GM13977 (cell line): Measurements from ENCODE around the gene FBXL17.

Source experiments
- DNase-seq: peaks from one replicate; pipeline ENCODE4 v3.0.0; 2012; ENCODE audit warnings: low spot score
- CTCF ChIP-seq: IDR thresholded peaks from 2 replicates; pipeline ENCODE4 v1.5.1; 2012; ENCODE audit warnings: mild to moderate bottlenecking, control low read depth; ENCODE audit not compliant: insufficient read depth; ENCODE audit errors: extremely low read depth, missing control alignments
- in situ Hi-C: fragments of 300-500 bp; cut with MboI; formaldehyde crosslinking; loops from one replicate; pipeline ENCODE4 v1.12.0; 2022; ENCODE audit warnings: low sequenced_read_pairs, low pct_unique_long_range_greater_than_20kb, mixed read lengths, inconsistent platforms; ENCODE audit not compliant: unreplicated experiment

FBXL17 gene

GRCh38 chr5:108345541-108346171, 36.2 kb downstream of the FBXL17 start:
- peak; percentile 45 for TF ChIP-seq CTCF
- in situ Hi-C loops = no loop called here
- DNase-seq = peak; percentile 14

GRCh38 chr5:108344103-108344822, 37.6 kb downstream of the FBXL17 start:
- DNase-seq = no peak
- TF ChIP-seq CTCF = no peak
- in situ Hi-C loops = no loop called here

GRCh38 chr5:108341866-108342265, 40.0 kb downstream of the FBXL17 start:
- TF ChIP-seq CTCF = no peak
- DNase-seq = no peak
- in situ Hi-C loops = no loop called here

DNA sequence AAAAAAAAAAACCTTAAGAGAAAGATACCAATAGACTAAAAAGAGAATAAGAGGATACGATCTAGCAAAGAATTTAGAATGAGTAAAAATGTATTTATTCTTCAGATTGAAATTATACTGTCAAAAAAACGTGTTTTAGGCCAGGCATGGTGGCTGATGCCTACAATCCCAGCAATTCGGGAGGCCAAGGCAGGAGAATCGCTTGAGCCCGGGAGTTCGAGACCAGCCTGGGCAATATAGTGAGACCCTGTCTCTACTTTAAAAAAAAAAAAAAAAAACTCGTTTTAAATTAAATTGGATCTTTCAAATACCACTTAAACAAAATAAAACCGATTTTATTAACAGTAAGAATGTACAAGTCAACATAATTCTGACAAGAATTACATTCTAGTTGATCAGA, 41.8 kb downstream of the FBXL17 start:
- no peak for DNase-seq
- TF ChIP-seq CTCF = no peak
- in situ Hi-C loops = no loop called here

GRCh38 chr5:108339220-108339619, 42.7 kb downstream of the FBXL17 start:
- in situ Hi-C loops = no loop called here
- no peak for TF ChIP-seq CTCF
- no peak for DNase-seq

GRCh38 chr5:108334225-108334624, 47.7 kb downstream of the FBXL17 start:
- in situ Hi-C loops = no loop called here

More at GRCh38 chr5:108334225-108334624, 47.7 kb downstream of the FBXL17 start:
- no peak for DNase-seq
- TF ChIP-seq CTCF = no peak
